Vagina (tissue), 2 donors: ENCODE measurements around the gene STRIT1. TPM values are rescaled to one million over a fixed set of nuclear protein-coding genes. Genes with fewer than 3 reads are reported as not detected.

Experiments used
- DNase-seq, 2 donors: peaks; one replicate each; pipeline ENCODE4 v3.0.0-alpha.2; 2017; ENCODE audit errors: extremely low spot score in 2 of 2
- H3K27ac ChIP-seq: fragments of 200-600 bp; sonication (generic); one replicate; pipeline ENCODE4 v1.5.1; 2019
- H3K27me3 ChIP-seq: fragments of 200-600 bp; sonication (generic); one replicate; pipeline ENCODE4 v1.5.1; 2019
- H3K36me3 ChIP-seq, 2 donors: fragments of 200-600 bp; sonication (generic); one replicate each; pipeline ENCODE4 v1.5.1; 2017 to 2019
- H3K4me1 ChIP-seq: fragments of 200-600 bp; sonication (generic); one replicate; pipeline ENCODE4 v1.5.1; 2019
- H3K4me3 ChIP-seq, 2 donors: fragments of 200-600 bp; sonication (generic); 1 replicate in 1 of 2; 2 replicates in 1 of 2; pipeline ENCODE4 v1.5.1; 2016 to 2019
- H3K9me3 ChIP-seq: fragments of 200-600 bp; sonication (generic); one replicate; pipeline ENCODE4 v1.5.1; 2019
- POLR2A ChIP-seq, 2 donors: fragments of 450-650 bp; IDR thresholded peaks; one replicate each; pipeline ENCODE4 v1.6.1; 2017; ENCODE audit warnings: antibody characterized with exemption in 2 of 2, mild to moderate bottlenecking in 2 of 2, moderate library complexity in 2 of 2
- POLR2AphosphoS5 ChIP-seq, 2 donors: sonication (generic); formaldehyde crosslinking; IDR thresholded peaks; one replicate each; pipeline ENCODE4 v1.9.0; 2017; ENCODE audit warnings: antibody characterized with exemption in 2 of 2, mild to moderate bottlenecking in 2 of 2, low read depth in 1 of 2; ENCODE audit not compliant: insufficient read depth in 1 of 2
- intact Hi-C: fragments of 100-400 bp; cut with DNase I; formaldehyde crosslinking; loops from one replicate; pipeline ENCODE4 v1.15.1; 2023
- total RNA-seq: library from RNA; depleted of rRNA; stranded (reverse); fragments of >200 nt; gene quantifications from one replicate; pipeline ENCODE4 v1.2.3, GENCODE V29; 2016
- TF ChIP-seq, protein P1 (sequence below), 3 experiments: fragments of 450-650 bp in 2 of 3; fragments of 200-600 bp in 1 of 3; sonication (generic) in 1 of 3; IDR thresholded peaks; one replicate each; pipeline ENCODE4 v1.5.1; 2017 to 2019; ENCODE audit warnings: antibody characterized with exemption in 3 of 3, mild to moderate bottlenecking in 2 of 3, moderate library complexity in 2 of 3

The STRIT1 gene
- total RNA-seq, 1 donor from 2014 or later = not detected

DNA sequence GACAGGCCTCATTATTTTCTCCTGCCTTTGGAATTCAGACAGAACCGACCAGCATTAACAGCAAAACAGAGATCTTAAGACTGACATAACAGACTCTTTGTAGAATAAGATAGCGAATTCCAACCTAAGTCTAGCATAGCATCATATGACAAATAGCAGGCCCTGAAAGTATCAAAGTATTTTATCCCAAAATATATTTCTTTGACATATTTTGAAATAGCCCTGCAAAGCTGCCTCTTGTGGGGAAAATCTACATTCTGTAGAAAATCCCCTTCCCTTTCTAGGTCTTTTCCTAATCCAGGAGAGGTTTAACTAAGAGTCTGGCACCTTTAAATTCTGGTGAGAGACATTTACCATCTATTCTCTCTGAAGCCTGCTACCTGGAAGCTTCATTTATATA is 34.4 kb upstream of the STRIT1 start:
- DNase-seq = no peak
- no peak overlapping the region for H3K4me3 ChIP-seq
- intact Hi-C loops = loop anchor here (10.0 kb wide), 1 partner anchor 993 kb away; no protein-coding TSS in a partner anchor
- H3K9me3 ChIP-seq = no peaks in the 10 kb centered on the region
- no peaks in the 10 kb centered on the region for H3K36me3 ChIP-seq
- no peaks in the 10 kb centered on the region for H3K27me3 ChIP-seq
- no peaks in the 10 kb centered on the region for H3K4me1 ChIP-seq
- H3K27ac ChIP-seq = no peak overlapping the region
- TF ChIP-seq, protein P1, sequence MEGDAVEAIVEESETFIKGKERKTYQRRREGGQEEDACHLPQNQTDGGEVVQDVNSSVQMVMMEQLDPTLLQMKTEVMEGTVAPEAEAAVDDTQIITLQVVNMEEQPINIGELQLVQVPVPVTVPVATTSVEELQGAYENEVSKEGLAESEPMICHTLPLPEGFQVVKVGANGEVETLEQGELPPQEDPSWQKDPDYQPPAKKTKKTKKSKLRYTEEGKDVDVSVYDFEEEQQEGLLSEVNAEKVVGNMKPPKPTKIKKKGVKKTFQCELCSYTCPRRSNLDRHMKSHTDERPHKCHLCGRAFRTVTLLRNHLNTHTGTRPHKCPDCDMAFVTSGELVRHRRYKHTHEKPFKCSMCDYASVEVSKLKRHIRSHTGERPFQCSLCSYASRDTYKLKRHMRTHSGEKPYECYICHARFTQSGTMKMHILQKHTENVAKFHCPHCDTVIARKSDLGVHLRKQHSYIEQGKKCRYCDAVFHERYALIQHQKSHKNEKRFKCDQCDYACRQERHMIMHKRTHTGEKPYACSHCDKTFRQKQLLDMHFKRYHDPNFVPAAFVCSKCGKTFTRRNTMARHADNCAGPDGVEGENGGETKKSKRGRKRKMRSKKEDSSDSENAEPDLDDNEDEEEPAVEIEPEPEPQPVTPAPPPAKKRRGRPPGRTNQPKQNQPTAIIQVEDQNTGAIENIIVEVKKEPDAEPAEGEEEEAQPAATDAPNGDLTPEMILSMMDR (IDR thresholded peaks at IDR 0.05) = no peak
- TF ChIP-seq POLR2A (IDR thresholded peaks at IDR 0.05) (no peak), POLR2AphosphoS5 (IDR thresholded peaks at IDR 0.05; ENCODE audit: insufficient read depth in 1 of 2, low read depth in 1 of 2) (no peak)

DNA sequence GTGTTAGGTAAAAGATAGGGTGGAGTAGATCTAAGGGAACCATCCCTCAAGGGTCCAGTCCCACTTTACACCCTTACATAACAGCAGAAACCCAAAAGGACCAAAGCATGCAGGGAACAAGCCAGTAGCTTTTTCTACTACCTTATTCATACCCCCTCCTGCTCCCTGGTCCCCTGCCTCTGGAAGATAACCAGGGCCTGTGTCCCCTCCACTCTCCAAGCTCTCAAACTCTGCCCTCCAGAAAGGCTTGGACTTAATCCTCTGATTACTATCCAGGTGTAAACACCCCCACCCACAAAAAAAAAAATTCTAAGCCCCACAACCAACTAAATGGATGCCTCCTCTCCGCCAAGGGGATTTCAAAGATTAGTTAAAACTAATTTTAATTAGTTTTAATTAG is 33.9 kb upstream of the STRIT1 start:
- no peaks in the 10 kb centered on the region for H3K36me3 ChIP-seq
- DNase-seq = no peak
- H3K4me1 ChIP-seq = no peaks in the 10 kb centered on the region
- no peak overlapping the region for H3K27ac ChIP-seq
- no peaks in the 10 kb centered on the region for H3K9me3 ChIP-seq
- intact Hi-C loops = loop anchor here (10.0 kb wide), 1 partner anchor 993 kb away; no protein-coding TSS in a partner anchor
- no peak overlapping the region for H3K4me3 ChIP-seq
- TF ChIP-seq, protein P1 (IDR thresholded peaks at IDR 0.05) = no peak
- TF ChIP-seq POLR2A (IDR thresholded peaks at IDR 0.05) (no peak), POLR2AphosphoS5 (IDR thresholded peaks at IDR 0.05; ENCODE audit: insufficient read depth in 1 of 2, low read depth in 1 of 2) (no peak)
- H3K27me3 ChIP-seq = no peaks in the 10 kb centered on the region

DNA sequence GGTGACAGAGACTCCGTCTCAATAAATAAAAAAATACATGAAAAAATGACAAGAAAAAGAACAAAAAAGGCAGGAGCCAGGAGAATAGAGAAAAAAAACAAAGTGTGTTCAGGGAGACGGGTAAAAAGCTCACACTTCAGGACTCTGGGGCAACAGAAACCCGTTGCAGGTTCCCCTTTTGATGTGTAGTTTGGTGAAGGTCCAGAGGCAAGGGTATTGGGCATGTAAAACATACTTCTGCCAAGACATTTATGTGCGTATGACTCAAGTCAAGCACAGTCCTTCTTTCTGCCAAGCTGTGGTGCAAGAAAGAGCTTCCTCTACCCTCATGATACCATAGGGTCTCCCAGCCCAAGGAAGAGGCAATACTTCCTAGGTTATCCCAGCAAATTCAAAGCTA is 33.4 kb upstream of the STRIT1 start:
- Histone ChIP-seq H3K27me3 (no peaks in the 10 kb centered on the region), H3K27ac (no peak overlapping the region), H3K36me3 (no peaks in the 10 kb centered on the region), H3K4me3 (no peak overlapping the region), H3K4me1 (no peaks in the 10 kb centered on the region), H3K9me3 (no peaks in the 10 kb centered on the region)
- intact Hi-C loops = loop anchor here (10.0 kb wide), 1 partner anchor 992 kb away; no protein-coding TSS in a partner anchor
- no peak for DNase-seq
- TF ChIP-seq POLR2AphosphoS5 (IDR thresholded peaks at IDR 0.05; ENCODE audit: insufficient read depth in 1 of 2, low read depth in 1 of 2) (no peak), POLR2A (IDR thresholded peaks at IDR 0.05) (no peak)
- TF ChIP-seq, protein P1 (IDR thresholded peaks at IDR 0.05) = no peak

DNA sequence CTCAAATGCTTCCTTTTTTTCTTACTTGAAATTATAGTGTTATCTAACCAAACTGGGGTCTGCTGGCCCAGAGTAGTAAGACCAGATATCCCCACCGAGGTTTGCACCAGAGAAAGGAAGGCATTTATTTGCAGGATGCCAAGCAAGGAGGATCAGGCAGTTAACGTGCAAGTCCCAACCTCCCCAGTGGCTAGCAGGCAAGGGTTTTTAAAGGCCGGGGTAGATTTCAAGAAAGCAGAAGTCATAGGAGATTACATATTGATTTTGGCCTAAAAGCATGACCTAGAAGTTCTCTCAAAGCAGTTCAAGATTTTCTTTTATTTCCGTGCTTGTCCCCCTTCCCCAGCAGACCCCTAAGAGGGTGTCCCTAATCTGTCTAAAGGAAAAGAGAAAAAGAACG is 32.8 kb upstream of the STRIT1 start:
- H3K27ac ChIP-seq = no peak overlapping the region
- TF ChIP-seq, protein P1 (IDR thresholded peaks at IDR 0.05) = no peak
- TF ChIP-seq POLR2AphosphoS5 (IDR thresholded peaks at IDR 0.05; ENCODE audit: insufficient read depth in 1 of 2, low read depth in 1 of 2) (no peak), POLR2A (IDR thresholded peaks at IDR 0.05) (no peak)
- intact Hi-C loops = loop anchor here (10.0 kb wide), 1 partner anchor 991 kb away; no protein-coding TSS in a partner anchor
- DNase-seq = no peak
- H3K9me3 ChIP-seq = no peaks in the 10 kb centered on the region
- H3K4me3 ChIP-seq = no peak overlapping the region
- no peaks in the 10 kb centered on the region for H3K27me3 ChIP-seq
- H3K36me3 ChIP-seq = no peaks in the 10 kb centered on the region
- H3K4me1 ChIP-seq = no peaks in the 10 kb centered on the region

DNA sequence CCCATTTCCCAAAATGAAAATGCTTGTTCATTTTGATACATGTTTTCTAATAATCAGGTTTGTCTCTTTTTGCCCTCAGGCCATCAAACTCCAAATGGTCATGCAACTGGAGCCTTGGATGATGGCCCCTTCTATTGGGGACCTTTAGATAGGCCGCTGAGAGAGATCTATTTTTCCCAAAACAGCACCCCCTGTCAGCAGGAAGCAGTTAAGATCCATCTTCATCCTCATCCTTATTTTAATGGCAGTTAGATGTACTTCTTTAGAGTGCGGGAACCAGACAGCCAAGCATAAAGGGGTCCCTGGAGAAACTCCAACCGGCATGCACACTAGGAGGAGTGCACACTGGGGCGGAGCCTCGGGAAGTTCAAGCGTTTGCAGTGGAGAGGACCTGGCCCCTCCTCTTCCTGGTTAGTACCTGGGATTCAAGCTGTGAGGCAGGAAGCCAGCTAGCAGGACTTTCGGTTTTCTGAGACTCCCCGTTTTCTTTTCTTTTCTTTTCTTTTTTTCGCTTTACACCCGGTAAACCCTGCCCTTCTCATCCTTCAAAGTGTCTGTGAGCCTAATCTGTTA is 31.9 kb upstream of the STRIT1 start:
- TF ChIP-seq, protein P1 (IDR thresholded peaks at IDR 0.05) = no peak
- TF ChIP-seq POLR2AphosphoS5 (IDR thresholded peaks at IDR 0.05; ENCODE audit: insufficient read depth in 1 of 2, low read depth in 1 of 2) (no peak), POLR2A (IDR thresholded peaks at IDR 0.05) (no peak)
- H3K4me3 ChIP-seq = no peak overlapping the region
- H3K27ac ChIP-seq = no peak overlapping the region
- H3K4me1 ChIP-seq = no peaks in the 10 kb centered on the region
- H3K36me3 ChIP-seq = no peaks in the 10 kb centered on the region
- no peak for DNase-seq
- intact Hi-C loops = loop anchor here (10.0 kb wide), 1 partner anchor 991 kb away; no protein-coding TSS in a partner anchor
- H3K27me3 ChIP-seq = no peaks in the 10 kb centered on the region
- no peaks in the 10 kb centered on the region for H3K9me3 ChIP-seq
